ENCODE results near the gene SPTSSB.

SPTSSB gene

GRCh38 chr3:161403251-161403650 lies 31.9 kb upstream of the SPTSSB start:
- no peak overlapping the region for H3K4me3 ChIP-seq (ENCODE audit: low read length)
- no peaks in the 10 kb centered on the region for H3K4me1 ChIP-seq (ENCODE audit: control insufficient read depth, low read length)
- H3K4me2 ChIP-seq (ENCODE audit: low read length), result no peak overlapping the region
- TF ChIP-seq CTCF (IDR thresholded peaks at IDR 0.05; ENCODE audit: low read depth, low read length, poor library complexity, severe bottlenecking) (no peak), EZH2phosphoT487 (IDR thresholded peaks at IDR 0.05; ENCODE audit: borderline replicate concordance, low read length) (no peak)
- no peaks in the 10 kb centered on the region for H3K9me2 ChIP-seq (replicated peaks; ENCODE audit: control insufficient read depth, low read length)
- H3F3A ChIP-seq (ENCODE audit: control insufficient read depth, insufficient read depth), result no peaks in the 10 kb centered on the region
- no peak overlapping the region for H3K27ac ChIP-seq (ENCODE audit: low read depth, low read length)
- no peaks in the 10 kb centered on the region; the same call in 1 of the 2 replicates for H3K27me3 ChIP-seq (ENCODE audit: control insufficient read depth, low read length)
- H4K20me1 ChIP-seq (ENCODE audit: control insufficient read depth, insufficient read depth, low read depth, low read length), result no peaks in the 10 kb centered on the region
- H3K36me3 ChIP-seq (ENCODE audit: control insufficient read depth, low read length), result no peaks in the 10 kb centered on the region
- H3K79me2 ChIP-seq (ENCODE audit: control insufficient read depth, low read length), result no peaks in the 10 kb centered on the region
- H3K9me3 ChIP-seq (ENCODE audit: control insufficient read depth, insufficient read depth, low read length), result no peaks in the 10 kb centered on the region

- H3K27me3 ChIP-seq (ENCODE audit: control insufficient read depth, low read length), result no peaks in the 10 kb centered on the region
- no peak for TF ChIP-seq EZH2phosphoT487 (IDR thresholded peaks at IDR 0.05; ENCODE audit: borderline replicate concordance, low read length)
- TF ChIP-seq CTCF (IDR thresholded peaks at IDR 0.05; ENCODE audit: low read depth, low read length, poor library complexity, severe bottlenecking), result no peak
- no peak overlapping the region for H3K4me2 ChIP-seq (ENCODE audit: low read length)
- no peak overlapping the region for H3K27ac ChIP-seq (ENCODE audit: low read depth, low read length)
- H3K79me2 ChIP-seq (ENCODE audit: control insufficient read depth, low read length), result no peaks in the 10 kb centered on the region
- H4K20me1 ChIP-seq (ENCODE audit: control insufficient read depth, insufficient read depth, low read depth, low read length), result no peaks in the 10 kb centered on the region
- H3F3A ChIP-seq (ENCODE audit: control insufficient read depth, insufficient read depth), result no peaks in the 10 kb centered on the region
- H3K4me1 ChIP-seq (ENCODE audit: control insufficient read depth, low read length), result no peaks in the 10 kb centered on the region
- no peaks in the 10 kb centered on the region for H3K36me3 ChIP-seq (ENCODE audit: control insufficient read depth, low read length)
- H3K9me3 ChIP-seq (ENCODE audit: control insufficient read depth, insufficient read depth, low read length), result no peaks in the 10 kb centered on the region
- no peak overlapping the region for H3K4me3 ChIP-seq (ENCODE audit: low read length)
- no peaks in the 10 kb centered on the region for H3K9me2 ChIP-seq (replicated peaks; ENCODE audit: control insufficient read depth, low read length)
These were observed 30.1 kb upstream of the SPTSSB start for GRCh38 chr3:161401389-161401788.

- TF ChIP-seq CTCF (IDR thresholded peaks at IDR 0.05; ENCODE audit: low read depth, low read length, poor library complexity, severe bottlenecking) (no peak), EZH2phosphoT487 (IDR thresholded peaks at IDR 0.05; ENCODE audit: borderline replicate concordance, low read length) (no peak)
- H3K9me3 ChIP-seq (ENCODE audit: control insufficient read depth, insufficient read depth, low read length), result no peaks in the 10 kb centered on the region
These were observed 29.3 kb upstream of the SPTSSB start for GRCh38 chr3:161400650-161401049.

More at GRCh38 chr3:161400650-161401049, 29.3 kb upstream of the SPTSSB start:
- Histone ChIP-seq H3K4me1 (ENCODE audit: control insufficient read depth, low read length) (no peaks in the 10 kb centered on the region), H3K9me2 (replicated peaks; ENCODE audit: control insufficient read depth, low read length) (no peaks in the 10 kb centered on the region), H3F3A (ENCODE audit: control insufficient read depth, insufficient read depth) (no peaks in the 10 kb centered on the region), H3K79me2 (ENCODE audit: control insufficient read depth, low read length) (no peaks in the 10 kb centered on the region), H3K4me3 (ENCODE audit: low read length) (no peak overlapping the region), H3K36me3 (ENCODE audit: control insufficient read depth, low read length) (no peaks in the 10 kb centered on the region), H3K27ac (ENCODE audit: low read depth, low read length) (no peak overlapping the region), H3K27me3 (ENCODE audit: control insufficient read depth, low read length) (no peaks in the 10 kb centered on the region), H4K20me1 (ENCODE audit: control insufficient read depth, insufficient read depth, low read depth, low read length) (no peaks in the 10 kb centered on the region), H3K4me2 (ENCODE audit: low read length) (no peak overlapping the region)

All from DOHH2 (cell line).